PC-3 (cell line): Measurements from ENCODE around the gene NDUFAF5. TPM values are rescaled to one million over a fixed set of nuclear protein-coding genes. Genes with fewer than 3 reads are reported as not detected.

Experiments
- ATAC-seq: fragments of 200-7000 bp; cut with Tn5 transposase; 2 replicates; pipeline ENCODE4 v1.9.1; 2020; ENCODE audit warnings: mild to moderate bottlenecking, moderate library complexity
- BruUV-seq: library from RNA; stranded (reverse); fragments of 400-500 nt; replicated peaks from 2 replicates; lab custom pipeline; 2021; lab: Mats Ljungman, UMichigan
- CTCF ChIA-PET: fragments of 300-600 bp; sonication (Branson Sonifier 250); formaldehyde crosslinking; loops from one replicate; lab custom pipeline; 2022; ENCODE audit warnings: antibody characterized with exemption; lab: Charles Lee
- POLR2A ChIA-PET: fragments of 300-600 bp; sonication (Branson Sonifier 250); formaldehyde crosslinking; loops from one replicate; lab custom pipeline; 2022; ENCODE audit warnings: antibody characterized with exemption; ENCODE audit not compliant: unreplicated experiment; lab: Charles Lee
- DNase-seq: peaks from one replicate; pipeline ENCODE4 v3.0.0-alpha.2; 2015
- H2AFZ ChIP-seq: fragments of 300-600 bp; sonication (generic); 2 replicates; pipeline ENCODE4 v1.6.0; 2016; ENCODE audit warnings: antibody characterized with exemption, low read length
- H3F3A ChIP-seq: fragments of 300-600 bp; sonication (generic); one replicate; pipeline ENCODE4 v1.6.0; 2017; ENCODE audit warnings: antibody characterized with exemption, low read length, control low read depth, mild to moderate bottlenecking; ENCODE audit not compliant: unreplicated experiment
- H3K27ac ChIP-seq: fragments of 300-600 bp; sonication (generic); 2 replicates; pipeline ENCODE4 v1.5.1; 2016; ENCODE audit warnings: mild to moderate bottlenecking, low read length
- H3K27me3 ChIP-seq: fragments of 300-600 bp; sonication (generic); 2 replicates; pipeline ENCODE4 v1.6.1; 2016; ENCODE audit warnings: low read length, mixed read lengths
- H3K36me3 ChIP-seq: fragments of 300-600 bp; sonication (generic); 2 replicates; pipeline ENCODE4 v1.6.1; 2016; ENCODE audit warnings: low read depth, mixed run types, low read length, mixed read lengths
- H3K4me1 ChIP-seq: fragments of 300-600 bp; sonication (generic); 2 replicates; pipeline ENCODE4 v1.5.1; 2016; ENCODE audit warnings: low read length; ENCODE audit not compliant: insufficient read depth
- H3K4me2 ChIP-seq: fragments of 300-600 bp; sonication (generic); 2 replicates; pipeline ENCODE4 v1.6.0; 2016; ENCODE audit warnings: low read length
- H3K4me3 ChIP-seq: fragments of 300-600 bp; sonication (generic); 2 replicates; pipeline ENCODE4 v1.5.1; 2016; ENCODE audit warnings: mild to moderate bottlenecking, low read length, mixed read lengths
- H3K79me2 ChIP-seq: fragments of 300-600 bp; sonication (generic); 2 replicates; pipeline ENCODE4 v1.6.1; 2017; ENCODE audit warnings: low read length, mixed read lengths
- H3K9ac ChIP-seq: fragments of 300-600 bp; sonication (generic); 2 replicates; pipeline ENCODE4 v1.6.0; 2016; ENCODE audit warnings: mild to moderate bottlenecking, low read length
- H3K9me2 ChIP-seq: fragments of 300-600 bp; sonication (generic); replicated peaks from 2 replicates; pipeline ENCODE4 v1.6.1; 2016; ENCODE audit warnings: mixed run types, low read length, mixed read lengths
- H3K9me3 ChIP-seq: fragments of 300-600 bp; sonication (generic); 2 replicates; pipeline ENCODE4 v1.6.1; 2016; ENCODE audit warnings: low read length, mixed read lengths
- H4K20me1 ChIP-seq: fragments of 300-600 bp; sonication (generic); 2 replicates; pipeline ENCODE4 v1.6.1; 2016; ENCODE audit warnings: low read length, mixed read lengths
- CTCF ChIP-seq: fragments of 300-600 bp; sonication (generic); conservative IDR thresholded peaks from 2 replicates; pipeline ENCODE4 v1.5.1; 2017; ENCODE audit warnings: antibody characterized with exemption, low read depth, mild to moderate bottlenecking, low read length
- EZH2 ChIP-seq: fragments of 300-600 bp; sonication (generic); IDR thresholded peaks from one replicate; pipeline ENCODE4 v1.6.1; 2017; ENCODE audit warnings: antibody characterized with exemption, mild to moderate bottlenecking, low read length; ENCODE audit not compliant: unreplicated experiment
- EZH2phosphoT487 ChIP-seq: fragments of 300-600 bp; sonication (generic); IDR thresholded peaks from 2 replicates; pipeline ENCODE4 v1.6.1; 2018; ENCODE audit warnings: mild to moderate bottlenecking, antibody characterized with exemption, low read length, borderline replicate concordance
- intact Hi-C: fragments of 100-400 bp; cut with micrococcal nuclease; formaldehyde crosslinking; loops from 2 replicates; pipeline ENCODE4 v1.9.0; 2023
- total RNA-seq: library from RNA; depleted of rRNA; stranded (reverse); fragments of >200 nt; gene quantifications from 2 replicates; pipeline ENCODE4 v1.2.3, GENCODE V29; 2014

NDUFAF5 gene
- total RNA-seq, 1 experiment from 2014 or later: 29.0 TPM

GRCh38 chr20:13816757-13817156, 31.9 kb downstream of the NDUFAF5 start:
- Histone ChIP-seq H3K9me3 (no peaks in the 10 kb centered on the region), H3K4me3 (no peak overlapping the region), H3K36me3 (peaks cover 50% of the 10 kb centered on the region), H3K79me2 (no peaks in the 10 kb centered on the region), H3K4me2 (peak overlapping the region; percentile 41), H3K9ac (no peak overlapping the region), H4K20me1 (no peaks in the 10 kb centered on the region), H3K27me3 (no peaks in the 10 kb centered on the region), H3K27ac (0 out of 2 replicates have a peak overlapping the region, but pooled peaks have one; percentile 5), H2AFZ (no peak overlapping the region), H3K9me2 (no peaks in the 10 kb centered on the region), H3K4me1 (peaks cover 21% of the 10 kb centered on the region), H3F3A (no peaks in the 10 kb centered on the region)
- BruUV-seq: no TSS peak
- ATAC-seq (peak; percentile 59), DNase-seq (peak; percentile 64)
- ChIA-PET CTCF (no interaction called here), POLR2A (no interaction called here)
- TF ChIP-seq CTCF (no peak), EZH2 (no peak), EZH2phosphoT487 (no peak)
- intact Hi-C loops: no loop called here

- peak; percentile 40 for ATAC-seq
- Histone ChIP-seq H3K4me3 (no peak overlapping the region), H3K9ac (no peak overlapping the region), H2AFZ (no peak overlapping the region), H3K36me3 (peaks cover 44% of the 10 kb centered on the region), H4K20me1 (no peaks in the 10 kb centered on the region), H3K9me2 (no peaks in the 10 kb centered on the region), H3K4me1 (peaks cover 21% of the 10 kb centered on the region), H3K27me3 (no peaks in the 10 kb centered on the region), H3K79me2 (no peaks in the 10 kb centered on the region), H3F3A (no peaks in the 10 kb centered on the region), H3K4me2 (peak overlapping the region; percentile 41), H3K27ac (0 out of 2 replicates have a peak overlapping the region, but pooled peaks have one; percentile 5), H3K9me3 (no peaks in the 10 kb centered on the region)
- POLR2A ChIA-PET: no interaction called here
- no TSS peak for BruUV-seq
- intact Hi-C loops: no loop called here
- CTCF ChIA-PET: no interaction called here
- DNase-seq: peak; percentile 59
- TF ChIP-seq EZH2 (no peak), EZH2phosphoT487 (no peak), CTCF (no peak)
These were observed 32.5 kb downstream of the NDUFAF5 start for GRCh38 chr20:13817342-13817741.

- no peak overlapping the region for H3K27ac ChIP-seq
- ATAC-seq (peak; percentile 72), DNase-seq (peak; percentile 95)
- H3K27me3 ChIP-seq: no peaks in the 10 kb centered on the region
- CTCF ChIA-PET: interaction anchor here (0.5 to 0.9 kb wide), 3 partner anchors 234 to 700 kb away, joined by 3 to 4 read pairs (median 3); no protein-coding TSS in a partner anchor
- H3K4me1 ChIP-seq: peaks cover 21% of the 10 kb centered on the region
- H4K20me1 ChIP-seq: no peaks in the 10 kb centered on the region
- no peaks in the 10 kb centered on the region for H3F3A ChIP-seq
- no TSS peak for BruUV-seq
- no peak overlapping the region for H3K4me2 ChIP-seq
- POLR2A ChIA-PET: no interaction called here
- H3K79me2 ChIP-seq: no peaks in the 10 kb centered on the region
- H3K36me3 ChIP-seq: peaks cover 23% of the 10 kb centered on the region
- H3K9ac ChIP-seq: no peak overlapping the region
- H3K4me3 ChIP-seq: no peak overlapping the region
- no peaks in the 10 kb centered on the region for H3K9me3 ChIP-seq
- no peaks in the 10 kb centered on the region for H3K9me2 ChIP-seq
- TF ChIP-seq EZH2 (no peak), CTCF (peak; percentile 78)
- intact Hi-C loops: loop anchor here (1.0 to 10.0 kb wide), 2 partner anchors 145 to 235 kb away; no protein-coding TSS in a partner anchor
- no peak overlapping the region for H2AFZ ChIP-seq
These were observed 35.2 kb downstream of the NDUFAF5 start for GRCh38 chr20:13819885-13820645.
